GM20000 (cell line): ENCODE results near the gene ATL3.

Experiments used
- DNase-seq: peaks from one replicate; pipeline ENCODE4 v3.0.0; 2012; ENCODE audit warnings: low spot score
- TF ChIP-seq, protein P1 (sequence below): IDR thresholded peaks from 2 replicates; pipeline ENCODE4 v1.5.1; 2012; ENCODE audit warnings: mild to moderate bottlenecking, control low read depth; ENCODE audit errors: extremely low read depth, missing control alignments

Gene ATL3

DNA sequence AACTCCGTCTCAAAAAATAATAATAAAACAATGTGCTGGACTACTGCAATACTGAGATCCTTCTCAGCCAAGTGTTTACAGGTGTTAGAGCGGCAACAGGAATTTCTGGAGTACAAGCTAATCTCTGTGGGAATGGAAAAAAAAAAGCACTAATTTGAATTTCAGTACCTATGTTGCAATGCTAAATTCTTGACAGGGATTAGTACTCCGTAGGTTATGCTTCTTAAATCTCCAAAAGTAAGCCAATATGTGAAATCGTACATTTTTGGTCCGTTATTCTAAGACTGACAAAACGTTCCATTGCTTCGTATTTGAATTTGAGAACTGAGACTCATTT lies 1.1 kb downstream of the ATL3 start:
- TF ChIP-seq, protein P1, sequence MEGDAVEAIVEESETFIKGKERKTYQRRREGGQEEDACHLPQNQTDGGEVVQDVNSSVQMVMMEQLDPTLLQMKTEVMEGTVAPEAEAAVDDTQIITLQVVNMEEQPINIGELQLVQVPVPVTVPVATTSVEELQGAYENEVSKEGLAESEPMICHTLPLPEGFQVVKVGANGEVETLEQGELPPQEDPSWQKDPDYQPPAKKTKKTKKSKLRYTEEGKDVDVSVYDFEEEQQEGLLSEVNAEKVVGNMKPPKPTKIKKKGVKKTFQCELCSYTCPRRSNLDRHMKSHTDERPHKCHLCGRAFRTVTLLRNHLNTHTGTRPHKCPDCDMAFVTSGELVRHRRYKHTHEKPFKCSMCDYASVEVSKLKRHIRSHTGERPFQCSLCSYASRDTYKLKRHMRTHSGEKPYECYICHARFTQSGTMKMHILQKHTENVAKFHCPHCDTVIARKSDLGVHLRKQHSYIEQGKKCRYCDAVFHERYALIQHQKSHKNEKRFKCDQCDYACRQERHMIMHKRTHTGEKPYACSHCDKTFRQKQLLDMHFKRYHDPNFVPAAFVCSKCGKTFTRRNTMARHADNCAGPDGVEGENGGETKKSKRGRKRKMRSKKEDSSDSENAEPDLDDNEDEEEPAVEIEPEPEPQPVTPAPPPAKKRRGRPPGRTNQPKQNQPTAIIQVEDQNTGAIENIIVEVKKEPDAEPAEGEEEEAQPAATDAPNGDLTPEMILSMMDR: no peak
- no peak for DNase-seq

DNA sequence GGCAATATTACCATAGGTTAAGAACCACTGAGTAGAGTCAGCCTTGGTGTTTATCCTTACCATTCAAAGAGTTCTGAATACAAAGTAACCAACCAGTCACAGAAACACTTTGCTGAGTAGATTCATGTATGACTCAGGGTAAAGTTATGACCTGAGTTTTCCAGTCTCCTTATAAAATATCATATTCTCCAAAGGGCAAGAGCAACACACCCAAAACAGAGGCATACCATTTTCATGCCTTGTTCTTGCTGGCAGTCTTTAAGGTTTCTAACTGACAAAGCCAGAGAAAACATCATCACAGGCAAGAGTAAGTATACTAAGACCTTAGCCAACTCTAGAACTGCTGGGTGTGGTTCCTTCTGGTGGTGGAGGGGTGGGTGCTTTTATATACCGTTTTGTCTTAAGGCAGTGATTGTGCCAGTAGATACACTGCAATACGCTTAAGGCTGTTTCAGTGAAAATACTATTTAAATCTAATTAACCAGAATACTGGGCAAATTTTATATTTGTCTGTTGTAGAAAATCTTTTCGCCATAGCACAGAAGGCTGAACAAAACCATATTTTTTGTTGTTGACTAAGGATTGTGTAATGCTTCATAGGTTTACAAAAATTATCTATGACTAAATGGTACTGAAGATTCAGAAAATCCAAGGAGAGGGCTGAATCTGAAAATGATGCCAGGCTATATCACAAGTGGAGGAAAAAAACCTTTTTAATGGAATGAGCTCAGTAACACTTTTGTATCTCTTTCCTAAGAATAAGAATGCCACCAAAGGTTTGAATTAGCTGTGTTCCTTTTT lies 3.0 kb downstream of the ATL3 start:
- no peak for DNase-seq
- TF ChIP-seq, protein P1: no peak

DNA sequence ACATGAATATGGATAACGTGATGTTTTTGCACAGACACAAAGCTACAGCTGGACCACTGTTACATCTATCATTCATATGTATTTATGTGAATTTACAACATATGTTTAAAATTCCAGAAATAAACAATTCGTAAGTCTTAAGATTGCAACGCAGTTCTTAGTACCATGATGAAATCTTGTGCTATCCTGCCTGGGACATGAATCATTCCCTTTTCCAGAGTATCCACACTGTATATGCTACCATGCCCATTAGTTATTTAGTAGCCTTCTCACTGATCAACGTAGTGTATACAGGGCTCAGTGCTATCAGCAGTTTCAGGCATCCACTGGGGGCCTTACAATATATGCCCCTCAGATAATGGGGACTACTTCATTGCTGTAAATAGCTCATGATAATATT lies 4.3 kb downstream of the ATL3 start:
- TF ChIP-seq, protein P1: no peak
- DNase-seq: no peak

DNA sequence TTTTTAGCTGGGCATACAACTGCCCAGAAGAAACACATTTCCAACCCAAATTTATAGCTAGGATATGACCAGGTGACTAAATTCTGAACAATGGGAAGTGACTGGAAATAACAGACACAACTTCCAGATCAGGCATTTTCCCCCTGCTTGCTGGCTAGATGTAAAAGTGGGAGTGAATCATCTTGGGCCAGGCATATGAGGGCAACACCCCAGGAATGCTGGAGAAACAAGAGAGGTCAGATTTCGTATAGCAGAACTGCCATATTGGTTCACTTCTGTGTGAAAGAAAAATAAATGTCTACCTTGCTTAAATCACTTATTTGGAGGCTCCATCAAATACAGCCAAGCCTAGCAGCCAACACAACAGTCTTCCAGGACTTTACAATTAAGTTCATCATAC lies 7.4 kb downstream of the ATL3 start:
- DNase-seq: no peak

DNA sequence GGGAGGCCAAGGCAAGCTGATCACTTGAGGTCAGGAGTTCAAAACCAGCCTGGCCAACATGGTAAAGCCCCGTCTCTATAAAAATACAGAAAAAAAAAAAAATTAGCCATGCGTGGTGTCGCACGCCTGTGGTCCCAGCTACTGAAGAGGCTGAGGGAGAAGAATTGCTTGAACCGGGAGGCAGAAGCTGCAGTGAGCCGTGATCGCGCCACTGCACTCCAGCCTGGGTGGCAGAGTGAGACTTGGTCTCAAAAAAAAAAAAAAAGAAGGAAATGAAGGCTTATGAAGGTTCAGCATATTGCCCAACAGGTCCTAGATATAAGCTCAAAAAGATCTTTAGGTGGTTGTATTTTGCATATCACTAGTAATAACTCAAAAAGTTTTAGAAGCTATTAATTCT lies 10.2 kb downstream of the ATL3 start:
- no peak for DNase-seq
- TF ChIP-seq, protein P1: no peak

More for the DNA sequence above, 7.4 kb downstream of the ATL3 start:
- TF ChIP-seq, protein P1: no peak

DNA sequence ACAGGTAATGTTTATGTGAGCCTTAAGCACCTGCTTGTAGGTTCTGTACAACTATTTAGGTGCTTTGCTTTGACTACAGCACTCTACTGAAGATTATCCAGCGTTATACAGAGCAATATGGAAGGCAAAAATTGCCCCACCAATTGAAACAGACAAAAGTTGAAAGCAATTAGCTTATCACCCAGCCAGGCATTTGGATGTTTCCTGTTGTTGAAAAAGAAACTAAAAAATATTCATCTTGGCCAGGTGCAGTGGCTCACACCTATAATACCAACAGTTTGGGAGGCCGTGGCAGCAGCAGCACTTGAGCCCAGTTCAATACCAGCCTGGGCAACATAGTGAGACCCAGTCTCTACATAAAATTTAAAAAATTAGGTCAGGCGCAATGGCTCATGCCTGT lies 18.5 kb downstream of the ATL3 start:
- TF ChIP-seq, protein P1: no peak
- no peak for DNase-seq

DNA sequence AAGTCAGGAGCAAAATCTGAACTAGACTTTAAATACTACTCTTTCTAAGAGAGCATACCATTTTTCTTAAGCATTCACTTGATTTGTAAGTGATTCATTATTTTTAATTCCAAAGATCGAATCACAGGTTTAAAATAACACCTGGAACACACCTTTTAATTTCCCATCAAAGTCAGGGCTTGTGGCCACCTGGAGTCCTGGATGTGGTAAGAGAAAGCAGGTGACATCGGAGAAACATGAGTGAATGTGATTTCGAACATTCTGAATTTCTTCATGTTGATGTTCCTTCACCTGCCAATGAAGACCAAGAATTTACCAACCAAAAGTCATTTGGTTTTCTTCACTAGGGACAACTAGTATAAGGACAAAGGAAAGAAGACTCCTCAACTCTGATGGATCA lies 28.0 kb downstream of the ATL3 start:
- DNase-seq: no peak
- TF ChIP-seq, protein P1: no peak
